H9 (cell line): Measurements from ENCODE around the gene SDK1. TPM values are rescaled to one million over a fixed set of nuclear protein-coding genes. Genes with fewer than 3 reads are reported as not detected.

Experiments used
- DNase-seq: peaks from one replicate; pipeline ENCODE4 v3.0.0-alpha.2; 2017
- H2AFZ ChIP-seq: one replicate; pipeline ENCODE4 v1.6.1; 2013; ENCODE audit warnings: mild to moderate bottlenecking, low read length, control low read depth, moderate library complexity
- H2AK5ac ChIP-seq: 2 replicates; pipeline ENCODE4 v1.6.1; 2013; ENCODE audit warnings: low read length, control low read depth, mixed read lengths; ENCODE audit not compliant: insufficient read length
- H2BK120ac ChIP-seq: one replicate; pipeline ENCODE4 v1.6.1; 2013; ENCODE audit warnings: low read depth, mild to moderate bottlenecking, low read length, control low read depth, inconsistent platforms; ENCODE audit not compliant: poor library complexity, severe bottlenecking
- H2BK12ac ChIP-seq: 2 replicates; pipeline ENCODE4 v1.6.1; 2013; ENCODE audit warnings: low read length, control low read depth, mixed read lengths, low read depth; ENCODE audit not compliant: insufficient read length
- H2BK15ac ChIP-seq: 2 replicates; pipeline ENCODE4 v1.6.1; 2013; ENCODE audit warnings: low read depth, low read length, control low read depth
- H2BK20ac ChIP-seq: one replicate; pipeline ENCODE4 v1.6.1; 2013; ENCODE audit warnings: low read depth, mild to moderate bottlenecking, low read length, control low read depth, inconsistent platforms; ENCODE audit not compliant: poor library complexity, severe bottlenecking
- H2BK5ac ChIP-seq: 2 replicates; pipeline ENCODE4 v1.6.1; 2013; ENCODE audit warnings: low read length, control low read depth, mixed read lengths; ENCODE audit not compliant: insufficient read length
- H3K14ac ChIP-seq: 2 replicates; pipeline ENCODE4 v1.6.1; 2013; ENCODE audit warnings: low read length, control low read depth; ENCODE audit not compliant: insufficient read depth
- H3K18ac ChIP-seq: 2 replicates; pipeline ENCODE4 v1.6.1; 2013; ENCODE audit warnings: low read depth, mild to moderate bottlenecking, mixed read lengths, low read length, control low read depth; ENCODE audit not compliant: insufficient read length
- H3K23ac ChIP-seq: 2 replicates; pipeline ENCODE4 v1.6.1; 2013; ENCODE audit warnings: low read length, control low read depth, mixed read lengths, low read depth; ENCODE audit not compliant: insufficient read length
- H3K23me2 ChIP-seq: 2 replicates; pipeline ENCODE4 v1.6.1; 2013; ENCODE audit warnings: low read depth, mild to moderate bottlenecking, mixed read lengths, low read length, control low read depth; ENCODE audit not compliant: insufficient read length, poor library complexity, severe bottlenecking
- H3K27ac ChIP-seq: 2 replicates; pipeline ENCODE4 v1.5.1; 2013; ENCODE audit warnings: low read length, control low read depth, mixed read lengths, low read depth; ENCODE audit not compliant: insufficient read length
- H3K27me3 ChIP-seq: 2 replicates; pipeline ENCODE4 v1.6.1; 2013; ENCODE audit warnings: low read length, control low read depth, inconsistent platforms; ENCODE audit not compliant: insufficient read depth
- H3K4ac ChIP-seq: 2 replicates; pipeline ENCODE4 v1.6.1; 2013; ENCODE audit warnings: low read depth, mild to moderate bottlenecking, control low read depth, inconsistent platforms, low read length, moderate library complexity
- H3K4me1 ChIP-seq: 2 replicates; pipeline ENCODE4 v1.6.1; 2013; ENCODE audit warnings: low read length, control low read depth, inconsistent platforms; ENCODE audit not compliant: insufficient read depth
- H3K4me2 ChIP-seq: 2 replicates; pipeline ENCODE4 v1.6.1; 2013; ENCODE audit warnings: low read length, control low read depth, mixed read lengths; ENCODE audit not compliant: insufficient read length, insufficient read depth
- H3K56ac ChIP-seq: 2 replicates; pipeline ENCODE4 v1.6.1; 2013; ENCODE audit warnings: low read depth, mild to moderate bottlenecking, mixed read lengths, low read length, control low read depth; ENCODE audit not compliant: insufficient read length
- H3K79me1 ChIP-seq: 2 replicates; pipeline ENCODE4 v1.6.1; 2013; ENCODE audit warnings: low read depth, mild to moderate bottlenecking, moderate library complexity, low read length, control low read depth, inconsistent platforms; ENCODE audit not compliant: insufficient read depth, poor library complexity, severe bottlenecking
- H3K79me2 ChIP-seq: 2 replicates; pipeline ENCODE4 v1.6.1; 2013; ENCODE audit warnings: low read length, control low read depth, inconsistent platforms; ENCODE audit not compliant: insufficient read depth
- H3K9ac ChIP-seq: 2 replicates; pipeline ENCODE4 v1.6.1; 2013; ENCODE audit warnings: low read length, control low read depth, mixed read lengths; ENCODE audit not compliant: insufficient read length; ENCODE audit errors: extremely low read depth
- H3K9me3 ChIP-seq: one replicate; pipeline ENCODE4 v1.6.1; 2013; ENCODE audit warnings: low read depth, low read length, inconsistent platforms; ENCODE audit not compliant: control insufficient read depth
- H3T11ph ChIP-seq: one replicate; pipeline ENCODE4 v1.6.1; 2013; ENCODE audit warnings: mild to moderate bottlenecking, low read length, control low read depth, inconsistent platforms
- H4K20me1 ChIP-seq: one replicate; pipeline ENCODE4 v1.6.1; 2013; ENCODE audit not compliant: control insufficient read depth, insufficient read length, insufficient read depth
- H4K5ac ChIP-seq: 2 replicates; pipeline ENCODE4 v1.6.1; 2013; ENCODE audit warnings: low read depth, mild to moderate bottlenecking, mixed read lengths, low read length, control low read depth; ENCODE audit not compliant: insufficient read length
- H4K8ac ChIP-seq: replicated peaks from 2 replicates; pipeline ENCODE4 v1.6.1; 2013; ENCODE audit warnings: low read length, control low read depth, mixed read lengths, low read depth; ENCODE audit not compliant: insufficient read length
- H4K91ac ChIP-seq: 2 replicates; pipeline ENCODE4 v1.6.1; 2013; ENCODE audit warnings: low read depth, mild to moderate bottlenecking, moderate library complexity, mixed read lengths, low read length, control low read depth; ENCODE audit not compliant: insufficient read length
- H3K27ac Mint-ChIP-seq, 3 experiments: 2 replicates in 2 of 3; 3 replicates in 1 of 3; pipeline ENCODE4 v1.8.0; 2020 to 2021; ENCODE audit warnings: mixed read lengths in 3 of 3, mild to moderate bottlenecking in 1 of 3, moderate library complexity in 1 of 3
- H3K27me3 Mint-ChIP-seq: 2 replicates; pipeline ENCODE4 v1.8.0; 2021; ENCODE audit warnings: low read depth, mild to moderate bottlenecking, moderate library complexity, mixed read lengths
- H3K36me3 Mint-ChIP-seq, 3 experiments: 2 replicates in 2 of 3; 3 replicates in 1 of 3; pipeline ENCODE4 v1.8.0; 2020 to 2021; ENCODE audit warnings: low read depth in 3 of 3, mixed read lengths in 3 of 3; ENCODE audit not compliant: insufficient read depth in 1 of 3
- H3K4me1 Mint-ChIP-seq, 2 experiments: 2 replicates each; pipeline ENCODE4 v1.8.0; 2020; ENCODE audit warnings: mixed read lengths in 2 of 2
- H3K4me3 Mint-ChIP-seq, 2 experiments: 2 replicates in 1 of 2; 3 replicates in 1 of 2; pipeline ENCODE4 v1.8.0; 2020 to 2021; ENCODE audit warnings: mild to moderate bottlenecking in 2 of 2, mixed read lengths in 2 of 2, moderate library complexity in 1 of 2
- H3K9me3 Mint-ChIP-seq, 2 experiments: 2 replicates in 1 of 2; 3 replicates in 1 of 2; pipeline ENCODE4 v1.8.0; 2020; ENCODE audit warnings: mild to moderate bottlenecking in 2 of 2, mixed read lengths in 2 of 2, moderate library complexity in 1 of 2
- WGBS: extraction: QIAGEN DNeasy Blood & Tissue Kit; methylation state at CpG from one replicate; pipeline ENCODE4 v1.1.7; 2013; ENCODE audit warnings: missing lambda C conversion rate, low lambda C conversion rate, mixed read lengths; ENCODE audit not compliant: insufficient read length; ENCODE audit errors: extremely low coverage; 5-methylcytosine and 5-hydroxymethylcytosine counted together
- total RNA-seq: library from RNA; stranded (reverse); gene quantifications from 2 replicates; pipeline ENCODE4 v1.2.1, GENCODE V29; 2021
- TF ChIP-seq, protein P1 (sequence below): fragments of 200-600 bp; sonication (generic); conservative IDR thresholded peaks from 3 replicates; pipeline ENCODE4 v1.8.0; 2021; ENCODE audit warnings: antibody characterized with exemption, mild to moderate bottlenecking

SDK1 gene
- total RNA-seq, 1 experiment from 2014 or later: 8.7 TPM

DNA sequence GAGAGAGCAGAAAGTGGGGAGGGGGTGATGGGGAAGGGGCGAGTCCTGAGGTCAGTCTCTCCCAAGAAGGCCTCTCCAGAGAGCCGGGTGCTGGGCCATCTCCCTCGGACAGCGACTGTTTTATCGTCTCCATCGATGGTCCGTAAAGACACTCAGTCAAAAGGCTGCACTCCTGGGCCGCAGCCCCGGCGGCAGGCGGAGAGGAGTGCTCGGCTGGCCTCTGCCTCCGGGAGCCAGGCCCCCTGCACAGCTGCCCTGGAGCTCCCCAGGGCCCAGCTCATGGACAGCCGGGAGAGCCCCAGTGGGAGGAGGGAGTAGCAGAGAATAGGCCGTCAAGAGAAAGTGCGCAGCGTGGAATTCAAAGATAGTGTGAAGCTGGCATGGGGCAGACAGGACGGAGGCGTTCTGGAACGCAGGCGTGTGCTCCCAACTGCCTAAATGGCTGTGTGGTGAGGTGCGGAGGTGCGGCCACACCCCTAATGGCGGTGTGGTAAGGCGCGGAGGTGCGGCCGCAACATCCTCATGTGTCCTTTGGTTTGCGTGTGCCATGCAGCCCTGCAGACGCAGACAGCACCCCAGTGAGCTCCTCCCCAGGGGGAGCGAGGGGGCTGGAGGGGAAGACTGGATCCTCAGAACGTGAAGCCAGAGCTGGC lies 903.6 kb downstream of the SDK1 start:
- no peak overlapping the region for H3K23ac ChIP-seq
- no peak overlapping the region for H3K9ac ChIP-seq
- no peaks in the 10 kb centered on the region for H3K4me1 ChIP-seq
- no peak overlapping the region for H2BK120ac ChIP-seq
- no peak overlapping the region for H4K91ac ChIP-seq
- no peak overlapping the region for H3K14ac ChIP-seq
- no peak overlapping the region for H2AK5ac ChIP-seq
- H3K9me3 ChIP-seq: no peaks in the 10 kb centered on the region
- no peak overlapping the region for H4K5ac ChIP-seq
- no peaks in the 10 kb centered on the region for H3K27me3 Mint-ChIP-seq
- DNase-seq: peak; percentile 86
- no peak overlapping the region for H2BK5ac ChIP-seq
- H3K4me3 Mint-ChIP-seq: peak overlapping the region in 1 of 2 experiments; percentile 64; a peak in 2 of 5 replicates
- no peaks in the 10 kb centered on the region for H3K23me2 ChIP-seq
- no peaks in the 10 kb centered on the region for H3K9me3 Mint-ChIP-seq
- H4K20me1 ChIP-seq: no peaks in the 10 kb centered on the region
- no peak overlapping the region for H3K27ac ChIP-seq
- TF ChIP-seq, protein P1, sequence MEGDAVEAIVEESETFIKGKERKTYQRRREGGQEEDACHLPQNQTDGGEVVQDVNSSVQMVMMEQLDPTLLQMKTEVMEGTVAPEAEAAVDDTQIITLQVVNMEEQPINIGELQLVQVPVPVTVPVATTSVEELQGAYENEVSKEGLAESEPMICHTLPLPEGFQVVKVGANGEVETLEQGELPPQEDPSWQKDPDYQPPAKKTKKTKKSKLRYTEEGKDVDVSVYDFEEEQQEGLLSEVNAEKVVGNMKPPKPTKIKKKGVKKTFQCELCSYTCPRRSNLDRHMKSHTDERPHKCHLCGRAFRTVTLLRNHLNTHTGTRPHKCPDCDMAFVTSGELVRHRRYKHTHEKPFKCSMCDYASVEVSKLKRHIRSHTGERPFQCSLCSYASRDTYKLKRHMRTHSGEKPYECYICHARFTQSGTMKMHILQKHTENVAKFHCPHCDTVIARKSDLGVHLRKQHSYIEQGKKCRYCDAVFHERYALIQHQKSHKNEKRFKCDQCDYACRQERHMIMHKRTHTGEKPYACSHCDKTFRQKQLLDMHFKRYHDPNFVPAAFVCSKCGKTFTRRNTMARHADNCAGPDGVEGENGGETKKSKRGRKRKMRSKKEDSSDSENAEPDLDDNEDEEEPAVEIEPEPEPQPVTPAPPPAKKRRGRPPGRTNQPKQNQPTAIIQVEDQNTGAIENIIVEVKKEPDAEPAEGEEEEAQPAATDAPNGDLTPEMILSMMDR: no peak
- H3K18ac ChIP-seq: peak overlapping the region; percentile 32
- peaks cover 9 to 20% of the 10 kb centered on the region in 2 experiments for H3K4me1 Mint-ChIP-seq
- no peaks in the 10 kb centered on the region for H3K79me1 ChIP-seq
- no peak overlapping the region; the same call in 1 of the 2 replicates for H3K4ac ChIP-seq
- no peaks in the 10 kb centered on the region; a peak in 1 of 7 replicates for H3K36me3 Mint-ChIP-seq
- H2BK20ac ChIP-seq: no peak overlapping the region
- H2BK15ac ChIP-seq: no peak overlapping the region
- no peaks in the 10 kb centered on the region for H3K27me3 ChIP-seq
- no peak overlapping the region for H2BK12ac ChIP-seq
- H2AFZ ChIP-seq: no peak overlapping the region
- no peak overlapping the region for H3T11ph ChIP-seq
- no peak overlapping the region for H4K8ac ChIP-seq
- no peak overlapping the region for H3K56ac ChIP-seq
- no peaks in the 10 kb centered on the region for H3K79me2 ChIP-seq
- no CpG with 5 or more reads among the region's 32 CpGs for WGBS
- peak overlapping the region in 1 of 3 experiments; percentile 93; a peak in 1 of 7 replicates for H3K27ac Mint-ChIP-seq
- no peak overlapping the region for H3K4me2 ChIP-seq
